HFFc6 (cell line): ENCODE measurements around the gene DAP. TPM values are rescaled to one million over a fixed set of nuclear protein-coding genes. Genes with fewer than 3 reads are reported as not detected.

Experiments used
- DNase-seq: peaks from one replicate; pipeline ENCODE4 v3.0.0-alpha.2; 2018
- H3K27ac Mint-ChIP-seq: 2 replicates; pipeline ENCODE4 v1.8.0; 2020; ENCODE audit warnings: mild to moderate bottlenecking, mixed read lengths
- H3K27me3 Mint-ChIP-seq: 2 replicates; pipeline ENCODE4 v1.8.0; 2021; ENCODE audit warnings: mild to moderate bottlenecking, moderate library complexity, mixed read lengths; ENCODE audit not compliant: insufficient read depth
- H3K36me3 Mint-ChIP-seq: 2 replicates; pipeline ENCODE4 v1.8.0; 2021; ENCODE audit warnings: low read depth, mixed read lengths
- H3K4me1 Mint-ChIP-seq: 2 replicates; pipeline ENCODE4 v1.8.0; 2020; ENCODE audit warnings: low read depth, mixed read lengths
- H3K4me3 Mint-ChIP-seq: 2 replicates; pipeline ENCODE4 v1.8.0; 2020; ENCODE audit warnings: mild to moderate bottlenecking, moderate library complexity, mixed read lengths
- H3K9me3 Mint-ChIP-seq: 2 replicates; pipeline ENCODE4 v1.8.0; 2020; ENCODE audit warnings: mild to moderate bottlenecking, mixed read lengths
- CTCF ChIP-seq: fragments of 200-600 bp; sonication (generic); IDR thresholded peaks from 2 replicates; pipeline ENCODE4 v1.5.0; 2021; ENCODE audit warnings: antibody characterized with exemption, mild to moderate bottlenecking
- total RNA-seq, 6 experiments: library from RNA; stranded (reverse); fragmentation: NEBNext Ultra II Directional; extraction: Animal tissue kit (Norgen Biotek cat#: 25700); gene quantifications; 2 replicates in 1 of 6; 3 replicates in 5 of 6; pipeline ENCODE4 v1.2.3, GENCODE V29; 2021

Gene DAP
- total RNA-seq, 6 experiments from 2014 or later = 255 to 357 (median 285) TPM

- Mint-ChIP-seq H3K9me3 (peaks cover 4% of the 10 kb centered on the region; the same call in 1 of the 2 replicates), H3K4me3 (no peak overlapping the region), H3K27me3 (peaks cover 15% of the 10 kb centered on the region), H3K27ac (peak overlapping the region; percentile 68), H3K4me1 (peaks cover 17% of the 10 kb centered on the region), H3K36me3 (peaks cover 29% of the 10 kb centered on the region)
- TF ChIP-seq CTCF = no peak
- peak; percentile 72 for DNase-seq
Observed at GRCh38 chr5:10678244-10678643, 82.8 kb downstream of the DAP start.

GRCh38 chr5:10677533-10677932 lies 83.5 kb downstream of the DAP start:
- H3K9me3 Mint-ChIP-seq = peaks cover 4% of the 10 kb centered on the region; the same call in 1 of the 2 replicates
- peaks cover 29% of the 10 kb centered on the region for H3K36me3 Mint-ChIP-seq
- no peak overlapping the region for H3K4me3 Mint-ChIP-seq
- DNase-seq = no peak
- H3K27ac Mint-ChIP-seq = no peak overlapping the region
- peaks cover 15% of the 10 kb centered on the region for H3K27me3 Mint-ChIP-seq
- TF ChIP-seq CTCF = no peak
- peaks cover 17% of the 10 kb centered on the region for H3K4me1 Mint-ChIP-seq

- H3K4me3 Mint-ChIP-seq = no peak overlapping the region
- H3K4me1 Mint-ChIP-seq = peaks cover 17% of the 10 kb centered on the region
- DNase-seq = no peak
- H3K9me3 Mint-ChIP-seq = peaks cover 4% of the 10 kb centered on the region; the same call in 1 of the 2 replicates
- H3K27me3 Mint-ChIP-seq = peaks cover 15% of the 10 kb centered on the region
- H3K27ac Mint-ChIP-seq = no peak overlapping the region
- no peak for TF ChIP-seq CTCF
- peaks cover 29% of the 10 kb centered on the region for H3K36me3 Mint-ChIP-seq
Observed at GRCh38 chr5:10676946-10677345, 84.1 kb downstream of the DAP start.

GRCh38 chr5:10676224-10676623 lies 84.8 kb downstream of the DAP start:
- Mint-ChIP-seq H3K27me3 (peaks cover 15% of the 10 kb centered on the region), H3K4me3 (no peak overlapping the region), H3K36me3 (peaks cover 29% of the 10 kb centered on the region), H3K9me3 (peaks cover 4% of the 10 kb centered on the region; the same call in 1 of the 2 replicates), H3K27ac (no peak overlapping the region; the same call in 1 of the 2 replicates), H3K4me1 (peaks cover 17% of the 10 kb centered on the region)
- no peak for TF ChIP-seq CTCF
- no peak for DNase-seq

GRCh38 chr5:10675177-10675700 lies 85.8 kb downstream of the DAP start:
- TF ChIP-seq CTCF = no peak
- Mint-ChIP-seq H3K36me3 (peaks cover 23% of the 10 kb centered on the region), H3K4me1 (peaks cover 17% of the 10 kb centered on the region), H3K27ac (no peak overlapping the region), H3K9me3 (peaks cover 4% of the 10 kb centered on the region; the same call in 1 of the 2 replicates), H3K4me3 (no peak overlapping the region), H3K27me3 (peaks cover 15% of the 10 kb centered on the region)
- no peak for DNase-seq
